ACC112 (cell line): Measurements from ENCODE around the gene MMP11.
A peak's percentile ranks its signal among the peaks of the same experiment; 100 is the strongest.
"Not testable (repeated sequence)": the region's sequence is repeated elsewhere in the genome, so short reads cannot be mapped to it uniquely, and the experiment has no call there.

Source experiments
- H2AFZ ChIP-seq: fragments of 200-600 bp; sonication (generic); one replicate; pipeline ENCODE4 v1.6.0; 2017; ENCODE audit warnings: antibody characterized with exemption, low read length; ENCODE audit not compliant: unreplicated experiment
- H3K27ac ChIP-seq: fragments of 200-600 bp; sonication (generic); 2 replicates; pipeline ENCODE4 v1.5.1; 2014; ENCODE audit warnings: low read depth, mild to moderate bottlenecking, antibody characterized with exemption, low read length, moderate library complexity
- H3K27me3 ChIP-seq: fragments of 200-600 bp; sonication (generic); 2 replicates; pipeline ENCODE4 v1.6.1; 2014; ENCODE audit warnings: mild to moderate bottlenecking, antibody characterized with exemption, low read length, moderate library complexity, mixed read lengths; ENCODE audit not compliant: insufficient read depth
- H3K36me3 ChIP-seq: fragments of 200-600 bp; sonication (generic); 2 replicates; pipeline ENCODE4 v1.6.1; 2016; ENCODE audit warnings: mild to moderate bottlenecking, antibody characterized with exemption, low read length, moderate library complexity, mixed read lengths; ENCODE audit not compliant: insufficient read depth
- H3K4me1 ChIP-seq: fragments of 200-600 bp; sonication (generic); one replicate; pipeline ENCODE4 v1.6.1; 2016; ENCODE audit warnings: low read length, mixed read lengths; ENCODE audit not compliant: insufficient read depth, unreplicated experiment, control insufficient read depth
- H3K4me3 ChIP-seq: fragments of 200-600 bp; sonication (generic); 2 replicates; pipeline ENCODE4 v1.5.1; 2014; ENCODE audit warnings: mild to moderate bottlenecking, low read depth, low read length
- H3K79me2 ChIP-seq: fragments of 200-600 bp; sonication (generic); one replicate; pipeline ENCODE4 v1.6.0; 2016; ENCODE audit warnings: low read length; ENCODE audit not compliant: control insufficient read depth, unreplicated experiment, insufficient read depth

Gene MMP11, protein sequence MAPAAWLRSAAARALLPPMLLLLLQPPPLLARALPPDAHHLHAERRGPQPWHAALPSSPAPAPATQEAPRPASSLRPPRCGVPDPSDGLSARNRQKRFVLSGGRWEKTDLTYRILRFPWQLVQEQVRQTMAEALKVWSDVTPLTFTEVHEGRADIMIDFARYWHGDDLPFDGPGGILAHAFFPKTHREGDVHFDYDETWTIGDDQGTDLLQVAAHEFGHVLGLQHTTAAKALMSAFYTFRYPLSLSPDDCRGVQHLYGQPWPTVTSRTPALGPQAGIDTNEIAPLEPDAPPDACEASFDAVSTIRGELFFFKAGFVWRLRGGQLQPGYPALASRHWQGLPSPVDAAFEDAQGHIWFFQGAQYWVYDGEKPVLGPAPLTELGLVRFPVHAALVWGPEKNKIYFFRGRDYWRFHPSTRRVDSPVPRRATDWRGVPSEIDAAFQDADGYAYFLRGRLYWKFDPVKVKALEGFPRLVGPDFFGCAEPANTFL

DNA sequence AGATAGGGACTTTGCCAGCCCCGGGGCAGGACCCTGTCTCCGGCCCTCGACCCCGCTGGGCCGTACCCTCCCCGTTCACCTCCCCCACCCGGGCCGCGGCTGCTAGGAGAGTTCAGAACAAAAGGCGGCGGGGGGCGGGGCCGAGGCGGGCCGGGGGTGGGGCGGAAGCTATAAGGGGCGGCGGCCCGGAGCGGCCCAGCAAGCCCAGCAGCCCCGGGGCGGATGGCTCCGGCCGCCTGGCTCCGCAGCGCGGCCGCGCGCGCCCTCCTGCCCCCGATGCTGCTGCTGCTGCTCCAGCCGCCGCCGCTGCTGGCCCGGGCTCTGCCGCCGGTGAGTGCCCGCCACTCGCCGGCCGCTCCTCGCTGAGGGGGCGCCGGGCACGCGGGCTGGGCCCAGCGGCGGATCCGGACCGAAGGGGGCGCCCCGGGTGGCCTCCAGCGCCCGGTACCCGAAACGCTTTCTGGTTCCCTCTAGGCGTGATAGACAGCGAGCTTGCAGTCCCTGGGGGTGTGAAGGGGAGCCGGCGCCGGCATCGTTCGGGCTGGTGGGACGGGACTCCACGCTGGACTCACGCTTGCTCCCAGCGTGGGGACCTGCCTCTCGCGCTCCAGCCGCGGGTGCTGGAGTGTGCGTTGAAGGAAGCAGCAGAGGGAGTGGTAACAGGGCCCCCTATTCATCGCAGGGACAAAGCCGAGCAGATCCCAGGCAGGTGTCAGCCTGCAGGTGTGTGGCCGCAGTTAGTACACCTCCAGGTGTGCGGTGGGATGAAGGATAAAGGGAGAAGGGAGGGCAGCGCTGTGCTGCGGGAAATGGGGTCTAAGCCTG, at the start of gene MMP11:
Gene MMP11 (plus strand): TSS at position 201 of the 825 bp plus-strand sequence. CDS start 22 bp downstream, at position 223.
- no peaks in the 10 kb centered on the region for H3K79me2 ChIP-seq
- no peaks in the 10 kb centered on the region for H3K27me3 ChIP-seq
- peaks cover 3% of the 10 kb centered on the region for H3K4me1 ChIP-seq
- peak within 1 kb of the TSS; percentile 25 for H2AFZ ChIP-seq
- H3K27ac ChIP-seq = no peak within 1 kb of the TSS
- H3K36me3 ChIP-seq = no peaks in the 10 kb centered on the region
- peak within 1 kb of the TSS; percentile 69 for H3K4me3 ChIP-seq

DNA sequence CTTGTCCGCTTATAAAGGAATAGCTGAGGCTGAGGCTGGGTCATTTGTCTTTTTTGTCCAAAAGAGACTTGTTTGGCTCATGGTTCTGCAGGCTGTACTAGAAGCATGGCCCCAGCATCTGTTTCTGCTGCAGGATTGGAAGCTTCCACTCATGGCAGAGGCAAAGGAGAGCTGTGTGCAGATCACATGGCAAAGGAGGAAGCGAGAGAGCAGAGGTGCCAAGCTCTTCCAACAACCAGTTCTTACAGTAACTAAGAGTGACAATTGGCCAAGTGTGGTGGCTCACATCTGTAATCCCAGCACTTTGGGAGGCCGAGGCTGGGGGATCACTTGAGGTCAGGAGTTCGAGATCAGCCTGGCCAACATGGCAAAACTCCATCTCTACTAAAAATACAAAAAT, 44.5 kb upstream of the MMP11 start:
- H3K27me3 ChIP-seq, H3K4me3 ChIP-seq, H3K27ac ChIP-seq, H2AFZ ChIP-seq, H3K79me2 ChIP-seq, H3K4me1 ChIP-seq, H3K36me3 ChIP-seq: not testable (repeated sequence)

DNA sequence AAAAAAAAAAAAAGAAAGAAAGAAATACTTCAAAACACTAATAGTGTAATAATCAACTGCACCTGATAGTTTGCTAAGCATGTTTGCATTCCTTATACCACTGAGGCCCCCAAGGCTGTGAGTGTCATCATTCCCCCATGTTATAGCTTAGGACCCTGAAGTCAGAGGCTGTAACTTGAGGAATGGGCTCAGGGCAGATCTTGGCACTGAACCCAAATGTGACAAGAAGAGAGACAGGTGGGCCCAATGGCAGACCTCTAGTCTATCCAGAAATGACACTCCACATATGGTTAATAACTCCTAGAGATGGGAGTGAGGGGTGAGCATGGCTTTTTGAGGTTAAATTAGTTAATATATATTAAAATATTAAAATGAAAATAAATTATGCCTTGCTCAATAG, 35.0 kb upstream of the MMP11 start:
- H3K4me3 ChIP-seq = no peak overlapping the region
- H2AFZ ChIP-seq = no peak overlapping the region
- no peaks in the 10 kb centered on the region for H3K27me3 ChIP-seq
- H3K4me1 ChIP-seq = peaks cover under 1% of the 10 kb centered on the region
- H3K36me3 ChIP-seq = no peaks in the 10 kb centered on the region
- no peaks in the 10 kb centered on the region for H3K79me2 ChIP-seq
- no peak overlapping the region for H3K27ac ChIP-seq

DNA sequence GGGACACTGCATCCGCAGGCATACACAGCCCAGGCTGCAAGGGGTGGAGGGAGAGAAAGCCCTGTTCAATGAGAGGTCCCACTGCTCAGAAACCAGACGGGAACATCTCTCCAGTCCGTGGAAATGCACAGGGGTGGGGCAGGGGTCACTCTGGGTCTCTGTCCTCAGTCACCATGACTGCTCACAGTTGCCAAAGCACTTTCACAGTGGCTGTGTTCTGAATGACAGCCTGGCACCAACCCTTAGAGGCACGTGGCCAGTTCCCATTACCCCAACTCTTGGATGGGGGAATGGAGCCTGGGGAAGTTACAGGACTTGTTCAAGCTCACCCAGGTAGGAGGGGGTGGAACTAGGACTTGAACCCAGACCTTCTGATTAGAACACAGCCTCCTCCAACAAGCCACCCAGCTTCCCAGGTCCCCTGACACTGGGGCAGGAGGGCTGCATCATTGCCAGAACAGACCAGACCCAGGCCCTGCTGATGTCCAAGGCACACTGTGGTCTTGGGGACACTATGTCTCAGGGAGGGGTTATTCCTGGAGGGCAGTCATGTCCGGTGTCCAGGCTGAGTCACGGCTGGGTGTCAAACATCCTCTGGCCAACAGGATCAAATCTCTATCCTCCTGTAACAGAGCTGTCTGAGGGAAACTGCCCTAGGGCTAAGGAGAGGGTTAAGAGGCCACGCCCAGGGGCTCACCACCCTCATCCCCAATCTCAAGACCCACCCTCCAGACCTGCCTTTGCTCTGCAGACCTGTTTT, 30.0 kb upstream of the MMP11 start:
- H3K4me1 ChIP-seq = peaks cover 6% of the 10 kb centered on the region
- no peaks in the 10 kb centered on the region for H3K79me2 ChIP-seq
- no peak overlapping the region for H3K4me3 ChIP-seq
- no peak overlapping the region for H2AFZ ChIP-seq
- H3K27me3 ChIP-seq = no peaks in the 10 kb centered on the region
- H3K27ac ChIP-seq = no peak overlapping the region
- H3K36me3 ChIP-seq = peaks cover 14% of the 10 kb centered on the region; the same call in 1 of the 2 replicates

DNA sequence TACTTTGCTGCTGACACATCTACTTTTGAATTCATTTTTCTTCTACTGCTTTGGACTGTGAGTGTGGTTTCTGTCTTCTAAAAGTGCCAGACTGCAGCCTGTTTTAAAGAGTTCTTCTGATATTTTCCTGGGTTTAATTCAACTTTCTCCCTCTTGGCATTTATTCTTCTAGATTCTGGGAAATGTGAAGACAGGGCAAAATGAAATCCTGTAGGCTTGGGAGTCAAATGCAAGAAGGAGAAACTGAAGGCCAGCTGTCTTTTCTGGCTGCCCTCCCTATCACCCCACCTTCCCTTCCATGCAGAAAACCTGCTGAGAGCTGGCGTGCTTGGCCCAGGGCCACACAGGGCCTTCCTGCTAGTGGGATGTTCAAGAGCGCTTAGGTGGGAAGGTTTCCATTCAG, 29.3 kb upstream of the MMP11 start:
- H3K79me2 ChIP-seq = no peaks in the 10 kb centered on the region
- H3K36me3 ChIP-seq = peaks cover 14% of the 10 kb centered on the region; the same call in 1 of the 2 replicates
- no peak overlapping the region for H3K27ac ChIP-seq
- H2AFZ ChIP-seq = no peak overlapping the region
- peaks cover 6% of the 10 kb centered on the region for H3K4me1 ChIP-seq
- no peaks in the 10 kb centered on the region for H3K27me3 ChIP-seq
- no peak overlapping the region for H3K4me3 ChIP-seq

DNA sequence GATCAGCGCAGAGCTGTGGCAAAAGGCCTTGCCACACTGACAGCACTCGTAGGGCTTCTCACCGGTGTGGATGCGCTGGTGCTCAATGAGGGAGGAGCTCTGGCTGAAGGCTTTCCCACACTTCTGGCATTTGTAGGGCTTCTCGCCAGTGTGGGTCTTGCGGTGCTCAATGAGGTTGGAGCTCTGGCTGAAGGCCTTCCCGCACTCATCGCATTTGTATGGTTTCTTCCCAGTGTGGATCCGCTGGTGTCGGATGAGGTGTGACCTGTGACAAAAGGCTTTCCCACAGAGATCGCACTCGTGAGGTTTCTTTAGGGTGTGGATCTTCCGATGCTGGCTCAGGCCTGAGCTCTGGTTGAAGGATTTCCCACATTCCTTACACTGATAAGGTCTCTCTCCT, 28.6 kb upstream of the MMP11 start:
- Histone ChIP-seq H3K27me3 (no peaks in the 10 kb centered on the region), H3K36me3 (peaks cover 14% of the 10 kb centered on the region; the same call in 1 of the 2 replicates), H2AFZ (no peak overlapping the region), H3K4me1 (peaks cover 6% of the 10 kb centered on the region), H3K4me3 (no peak overlapping the region), H3K79me2 (no peaks in the 10 kb centered on the region), H3K27ac (no peak overlapping the region)

DNA sequence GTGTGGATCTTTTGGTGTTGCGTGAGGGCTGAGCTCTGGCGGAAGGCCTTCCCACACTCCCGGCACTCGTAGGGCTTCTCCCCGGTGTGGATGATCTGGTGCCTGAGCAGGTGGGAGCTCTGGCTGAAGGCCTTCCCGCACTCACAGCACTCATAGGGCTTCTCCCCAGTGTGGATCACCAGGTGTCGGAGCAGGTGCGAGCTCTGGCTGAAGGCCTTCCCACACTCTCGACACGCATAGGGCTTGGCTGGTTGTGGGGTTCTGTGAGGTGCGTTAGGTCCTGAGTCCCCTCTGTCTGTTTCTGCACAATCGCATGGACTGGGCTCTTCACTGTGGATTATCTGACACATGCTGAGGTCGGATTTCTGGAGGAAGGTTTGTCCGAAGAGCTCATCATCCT, 28.2 kb upstream of the MMP11 start:
- Histone ChIP-seq H3K27me3 (no peaks in the 10 kb centered on the region), H2AFZ (no peak overlapping the region), H3K4me1 (peaks cover 6% of the 10 kb centered on the region), H3K36me3 (peaks cover 14% of the 10 kb centered on the region; the same call in 1 of the 2 replicates), H3K27ac (no peak overlapping the region), H3K4me3 (no peak overlapping the region), H3K79me2 (no peaks in the 10 kb centered on the region)

DNA sequence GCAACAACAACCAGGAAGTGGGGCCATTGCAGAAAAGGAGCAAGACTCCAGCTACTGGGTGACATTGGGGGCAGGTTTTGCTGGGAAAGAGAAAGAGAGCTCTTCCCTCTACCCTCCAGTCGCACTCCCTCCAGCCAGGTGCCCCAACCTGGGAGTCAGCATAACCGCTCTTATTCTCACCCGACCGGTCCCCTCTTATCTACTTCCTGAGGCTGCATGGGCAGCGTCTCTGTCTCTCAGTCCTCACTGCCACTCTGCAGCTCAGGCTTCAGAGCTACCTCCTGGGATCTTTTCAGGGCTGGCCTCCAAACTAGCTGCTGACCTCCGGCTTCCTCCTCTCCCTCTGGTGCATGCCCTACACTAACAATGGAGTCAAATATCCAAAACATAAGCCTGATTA, 26.9 kb upstream of the MMP11 start:
- H2AFZ ChIP-seq = no peak overlapping the region
- H3K79me2 ChIP-seq = no peaks in the 10 kb centered on the region
- peaks cover 14% of the 10 kb centered on the region; the same call in 1 of the 2 replicates for H3K36me3 ChIP-seq
- H3K4me3 ChIP-seq = no peak overlapping the region
- H3K27me3 ChIP-seq = no peaks in the 10 kb centered on the region
- peaks cover 12% of the 10 kb centered on the region for H3K4me1 ChIP-seq
- no peak overlapping the region for H3K27ac ChIP-seq

DNA sequence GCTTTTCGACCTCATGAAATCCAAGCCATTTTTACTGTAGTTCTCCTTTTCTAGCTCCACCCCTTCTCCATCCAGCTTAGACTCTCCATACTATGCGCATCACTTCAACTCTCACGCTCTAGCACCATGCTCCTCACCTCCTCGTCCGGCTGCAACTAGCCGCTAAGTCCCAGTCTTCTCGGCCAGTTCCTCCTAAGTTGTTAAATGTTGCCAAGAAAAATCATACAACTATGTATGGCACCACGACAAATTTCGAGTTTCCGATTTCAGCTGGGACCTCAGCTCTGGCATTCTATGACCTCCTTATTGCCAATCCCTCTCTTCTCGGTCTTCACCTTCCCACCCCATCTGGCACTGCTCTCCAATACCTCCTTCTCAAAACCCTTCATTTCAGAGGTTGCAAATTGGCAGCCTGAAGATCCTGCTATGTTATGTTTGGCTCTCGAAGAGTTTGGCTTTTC, 22.8 kb upstream of the MMP11 start:
- Histone ChIP-seq H3K27me3 (no peaks in the 10 kb centered on the region), H2AFZ (peak overlapping the region; percentile 57), H3K79me2 (no peaks in the 10 kb centered on the region), H3K27ac (no peak overlapping the region), H3K4me1 (peaks cover 6% of the 10 kb centered on the region), H3K4me3 (peak overlapping the region; percentile 94), H3K36me3 (peaks cover 4% of the 10 kb centered on the region; the same call in 1 of the 2 replicates)

DNA sequence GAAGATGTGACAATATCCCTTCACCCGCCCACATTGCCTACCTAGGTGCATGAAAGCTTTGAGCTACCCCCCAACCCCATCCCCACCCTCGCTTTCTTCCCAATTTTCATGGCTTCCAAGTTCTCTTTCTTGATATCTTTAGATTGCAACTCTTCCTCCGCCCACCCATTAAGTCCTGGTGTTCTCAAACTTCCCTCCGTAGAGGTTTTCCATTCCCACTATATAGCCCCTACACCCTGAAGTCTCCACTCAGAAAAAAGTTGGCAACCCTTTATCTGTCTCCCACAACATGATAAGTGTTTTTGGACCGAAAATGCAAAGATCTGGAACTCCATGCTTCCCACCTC, 22.3 kb upstream of the MMP11 start:
- H3K79me2 ChIP-seq = no peaks in the 10 kb centered on the region
- H3K4me1 ChIP-seq = peaks cover 6% of the 10 kb centered on the region
- no peaks in the 10 kb centered on the region for H3K36me3 ChIP-seq
- peak overlapping the region; percentile 57 for H2AFZ ChIP-seq
- peak overlapping the region; percentile 94 for H3K4me3 ChIP-seq
- H3K27ac ChIP-seq = no peak overlapping the region
- H3K27me3 ChIP-seq = no peaks in the 10 kb centered on the region
